GM19193 (cell line): ENCODE results near the gene TSC22D3.

Experiments used
- POLR2A ChIP-seq: IDR thresholded peaks from 4 replicates; pipeline ENCODE4 v1.6.1; 2011; ENCODE audit not compliant: insufficient read depth, insufficient read length; ENCODE audit errors: extremely low read depth

The TSC22D3 gene

DNA sequence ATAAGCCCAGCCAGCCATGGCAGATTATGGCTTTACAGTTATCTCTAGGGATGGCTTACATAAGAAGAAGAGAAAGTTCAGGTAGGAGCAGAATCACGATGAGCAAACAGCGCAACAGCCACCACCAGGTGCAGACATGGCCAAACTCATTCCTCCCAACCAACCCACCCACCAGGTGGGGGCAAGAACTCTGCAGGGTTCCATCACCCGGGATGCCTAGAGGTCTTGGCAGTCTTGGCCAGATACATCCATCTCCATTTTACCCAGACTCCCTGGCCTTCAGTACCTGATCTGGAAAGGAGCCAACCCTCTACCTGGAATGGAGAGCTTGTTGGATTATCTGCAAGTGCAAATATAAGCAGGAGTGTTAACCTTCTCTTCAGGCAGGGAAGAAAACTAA is 7.5 kb downstream of the TSC22D3 start:
- no peak for TF ChIP-seq POLR2A

DNA sequence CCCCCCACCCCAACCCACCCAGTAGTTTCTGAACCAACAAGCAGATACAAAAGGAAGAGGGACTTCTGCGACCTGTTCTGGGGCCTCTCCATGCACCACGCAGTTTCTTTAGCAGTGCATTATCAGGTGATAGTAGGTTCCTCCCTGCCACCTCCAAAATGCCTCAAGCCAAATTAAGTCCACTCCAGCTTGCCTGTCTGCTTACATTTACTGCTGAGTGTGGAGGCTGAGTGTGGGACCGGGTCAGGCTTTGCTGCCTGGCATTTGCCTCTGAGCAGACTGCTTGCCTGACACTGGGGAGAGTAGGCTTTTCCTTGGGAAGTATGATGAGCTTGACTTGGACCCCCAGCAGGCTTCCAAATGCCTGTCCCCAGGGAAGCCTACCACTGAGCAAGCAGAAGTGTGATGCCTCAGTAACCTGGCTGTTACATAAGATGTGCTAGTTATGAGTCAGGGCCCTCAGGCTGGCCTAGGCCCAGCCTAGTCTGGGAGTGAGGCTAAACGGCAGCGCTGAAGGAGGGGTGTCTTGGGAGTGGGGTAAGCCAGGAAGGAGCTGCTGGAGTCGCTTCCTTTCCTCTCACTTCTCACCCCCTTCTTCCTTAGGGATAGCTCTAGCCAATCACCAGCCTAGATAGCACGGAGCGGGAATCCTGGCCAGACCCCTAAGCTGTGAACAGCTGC is 9.0 kb downstream of the TSC22D3 start:
- no peak for TF ChIP-seq POLR2A

DNA sequence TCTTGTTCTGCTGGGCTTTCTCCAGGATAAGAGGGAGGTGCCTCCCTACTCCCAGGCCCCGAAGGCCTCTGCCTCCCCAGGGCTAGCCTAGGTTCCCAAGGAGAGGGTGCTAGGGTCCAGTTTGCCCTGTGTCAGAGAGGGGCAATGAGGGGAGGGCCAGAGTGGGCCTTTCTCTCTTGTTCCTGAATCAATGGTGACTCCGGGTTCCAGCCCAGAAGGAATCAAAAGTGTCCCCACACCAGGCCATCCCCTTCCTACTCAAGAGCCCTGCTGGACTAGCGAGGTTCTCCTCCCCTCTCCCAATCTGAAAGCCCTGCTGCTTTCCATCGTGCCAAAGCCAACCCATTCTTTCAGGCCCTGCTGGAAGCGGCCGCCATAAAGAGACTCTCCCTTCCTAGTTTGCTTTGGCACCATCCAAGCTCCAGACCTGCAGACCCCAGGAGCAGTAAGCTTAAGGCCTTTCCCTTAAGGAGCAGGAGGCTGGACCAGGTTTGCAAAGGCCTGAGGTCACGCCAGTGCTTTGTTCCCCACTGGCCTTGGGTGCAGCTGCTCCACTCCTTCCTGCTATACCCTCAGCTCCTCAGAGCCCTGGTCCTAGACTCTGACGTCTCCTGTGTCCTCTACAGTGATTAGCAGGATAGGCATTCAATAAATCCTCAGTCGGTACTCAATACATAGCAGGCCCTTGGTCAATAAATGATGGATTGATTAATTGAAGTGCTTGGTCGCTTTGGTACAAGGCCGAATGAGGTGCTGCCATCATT is 10.6 kb downstream of the TSC22D3 start:
- TF ChIP-seq POLR2A, result no peak

DNA sequence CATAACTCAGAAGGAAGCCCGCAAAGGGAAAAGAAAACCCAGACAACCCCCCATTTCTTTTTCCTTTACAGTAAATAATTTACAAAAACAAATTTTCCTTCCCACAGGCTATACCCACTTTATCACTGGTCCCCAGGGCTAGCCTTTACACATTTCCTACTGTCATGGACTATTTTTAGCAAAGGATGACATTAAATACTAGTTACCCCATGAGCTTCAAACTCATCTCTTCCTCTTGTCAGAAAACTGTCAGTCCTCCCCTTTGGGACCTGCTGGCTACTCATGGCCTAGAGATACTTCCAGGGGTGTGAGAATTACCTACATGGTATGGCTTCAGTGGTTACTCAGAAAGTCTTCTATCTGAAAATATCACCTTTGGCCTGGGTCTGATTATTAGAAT is 11.9 kb downstream of the TSC22D3 start:
- no peak for TF ChIP-seq POLR2A

DNA sequence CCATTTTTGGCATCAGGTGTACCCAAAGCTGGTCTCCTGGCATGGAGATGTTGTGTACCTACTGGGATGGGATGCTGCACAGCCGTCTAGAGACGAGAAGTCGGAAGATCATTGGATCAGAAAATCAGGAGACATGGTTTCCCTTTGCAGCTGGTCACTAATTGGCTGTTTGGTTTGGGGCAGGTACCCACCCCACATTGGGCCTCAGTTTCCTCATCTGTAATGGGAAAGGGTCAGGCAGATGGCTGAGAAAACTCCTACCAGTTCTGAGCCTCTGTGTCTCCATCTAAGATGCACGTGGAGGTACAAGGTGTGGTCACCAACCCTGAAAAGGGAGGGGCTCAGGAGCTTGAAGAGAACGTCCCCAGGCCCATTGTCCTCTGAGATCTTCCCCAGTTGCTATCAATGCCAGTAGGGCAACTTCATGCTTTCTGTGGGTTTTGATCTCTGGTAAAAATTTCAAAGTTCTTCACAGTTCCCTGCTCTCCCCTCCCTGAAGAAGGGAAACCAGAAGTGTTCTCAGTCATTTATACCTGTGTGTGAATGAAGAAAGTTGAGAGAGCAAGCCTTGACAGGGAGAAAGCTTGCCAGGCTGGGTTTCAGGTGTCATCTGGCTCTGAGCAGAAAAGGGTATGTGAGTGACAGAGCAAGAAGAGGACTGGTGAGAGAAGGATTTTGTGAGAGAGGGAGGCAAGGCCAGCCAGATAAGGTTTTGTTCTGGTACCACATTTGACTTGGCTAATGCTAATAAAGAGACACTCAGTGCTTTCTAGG is 15.1 kb downstream of the TSC22D3 start:
- TF ChIP-seq POLR2A, result no peak

DNA sequence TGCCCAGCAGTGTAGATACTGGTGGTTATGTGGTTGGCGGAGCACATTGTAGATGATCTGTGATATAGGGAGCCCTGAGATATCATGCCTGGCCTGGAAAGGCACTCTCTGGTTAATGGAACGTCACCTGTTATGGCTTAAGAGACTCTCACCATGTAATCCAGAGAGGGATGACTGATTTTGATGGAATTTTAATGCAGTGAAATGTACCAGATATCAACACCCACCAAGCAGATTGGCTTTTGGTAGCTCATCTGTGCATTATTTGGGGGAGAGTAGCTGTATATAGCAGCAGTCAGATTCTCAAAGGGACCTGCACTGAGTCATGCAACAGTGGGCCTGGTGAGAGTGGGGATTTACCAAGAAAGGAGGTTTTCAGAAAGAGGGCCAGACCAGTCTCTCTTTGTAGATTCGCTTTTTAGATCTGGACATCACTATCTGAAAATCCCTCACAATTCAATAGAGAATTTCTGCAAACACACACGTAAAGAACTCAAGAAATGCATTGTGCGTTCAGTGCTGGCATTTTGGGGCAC is 17.3 kb downstream of the TSC22D3 start:
- TF ChIP-seq POLR2A, result no peak

- no peak for TF ChIP-seq POLR2A
Observed at GRCh38 chrX:107755721-107756120, 19.9 kb downstream of the TSC22D3 start.

DNA sequence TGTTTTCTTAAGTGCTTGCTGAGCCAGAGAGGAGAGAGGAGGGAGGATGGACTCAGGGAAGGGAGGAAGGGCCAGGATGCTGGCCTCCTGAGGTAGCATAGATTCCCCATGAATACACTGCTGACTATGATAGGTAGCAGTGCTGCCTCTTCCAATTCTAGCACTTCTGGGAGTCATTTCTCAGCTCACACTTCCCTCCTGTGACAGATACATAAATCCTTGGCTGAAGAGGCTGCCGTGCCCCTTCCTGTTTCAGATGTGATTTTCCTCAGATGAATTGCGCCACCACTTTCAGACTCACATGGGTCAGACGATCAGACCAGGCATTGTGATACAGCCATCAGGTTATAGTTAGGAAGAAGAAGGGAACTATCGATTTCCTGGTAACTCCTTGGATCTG is 22.4 kb downstream of the TSC22D3 start:
- TF ChIP-seq POLR2A, result no peak

GRCh38 chrX:107752714-107753113 is 22.9 kb downstream of the TSC22D3 start:
- TF ChIP-seq POLR2A, result no peak

- no peak for TF ChIP-seq POLR2A
Observed at GRCh38 chrX:107752043-107752442, 23.5 kb downstream of the TSC22D3 start.

DNA sequence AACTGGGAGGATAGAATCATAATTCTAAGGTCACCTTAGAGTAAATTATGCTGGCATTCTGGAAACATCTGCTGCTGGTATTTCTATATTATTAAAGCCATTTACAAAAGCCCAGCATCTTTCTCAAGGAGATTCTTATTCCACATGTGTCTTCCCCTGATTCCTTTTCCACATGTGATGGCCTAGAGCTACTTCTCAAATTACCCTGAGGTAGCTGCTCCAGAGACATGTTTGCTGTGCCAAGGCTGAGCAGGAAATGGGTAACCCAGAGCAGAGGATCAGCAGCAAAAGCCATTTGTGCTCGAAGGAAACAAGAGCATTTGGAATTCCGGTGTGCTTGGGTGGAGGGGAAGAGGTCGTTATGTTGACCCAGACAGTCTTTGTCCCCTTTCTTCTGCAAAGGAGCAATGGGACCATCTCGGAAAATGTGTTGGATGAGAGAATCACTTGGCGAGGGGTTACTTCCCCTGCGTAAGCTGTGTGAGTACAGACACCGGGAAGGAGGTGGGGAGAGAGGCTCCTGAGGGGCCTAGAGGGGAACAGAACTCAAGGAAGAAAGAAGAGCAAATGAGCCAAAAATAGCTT is 24.6 kb downstream of the TSC22D3 start:
- TF ChIP-seq POLR2A, result no peak

- no peak for TF ChIP-seq POLR2A
Observed at GRCh38 chrX:107750263-107750662, 25.3 kb downstream of the TSC22D3 start.

GRCh38 chrX:107748506-107748905 is 27.1 kb downstream of the TSC22D3 start:
- no peak for TF ChIP-seq POLR2A

DNA sequence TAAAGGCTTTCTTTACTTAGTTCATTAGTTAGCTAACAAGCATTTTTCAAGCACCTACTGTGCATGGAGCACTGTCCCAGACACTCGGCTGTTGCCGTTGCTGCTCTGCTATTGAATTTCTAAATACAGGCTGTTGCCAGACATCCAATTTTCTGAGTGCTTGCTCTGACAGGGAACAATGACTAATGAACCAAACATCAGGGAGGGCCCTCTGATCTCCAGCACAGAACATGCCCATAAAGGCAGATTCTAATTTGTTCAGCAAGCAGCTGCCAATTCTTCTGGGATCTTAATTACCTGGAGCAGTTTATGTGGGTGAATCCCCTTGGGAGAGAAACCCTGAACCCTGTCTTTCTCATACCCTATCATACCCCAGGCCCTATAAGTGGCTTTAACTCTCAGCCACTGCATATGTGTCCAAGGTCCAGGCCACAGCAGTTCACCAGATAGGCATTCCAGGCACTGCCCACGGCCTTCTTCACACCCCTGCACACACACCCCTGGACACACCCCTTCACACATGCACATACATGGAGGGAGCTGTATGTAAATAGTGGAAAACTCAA is 27.9 kb downstream of the TSC22D3 start:
- TF ChIP-seq POLR2A, result no peak

DNA sequence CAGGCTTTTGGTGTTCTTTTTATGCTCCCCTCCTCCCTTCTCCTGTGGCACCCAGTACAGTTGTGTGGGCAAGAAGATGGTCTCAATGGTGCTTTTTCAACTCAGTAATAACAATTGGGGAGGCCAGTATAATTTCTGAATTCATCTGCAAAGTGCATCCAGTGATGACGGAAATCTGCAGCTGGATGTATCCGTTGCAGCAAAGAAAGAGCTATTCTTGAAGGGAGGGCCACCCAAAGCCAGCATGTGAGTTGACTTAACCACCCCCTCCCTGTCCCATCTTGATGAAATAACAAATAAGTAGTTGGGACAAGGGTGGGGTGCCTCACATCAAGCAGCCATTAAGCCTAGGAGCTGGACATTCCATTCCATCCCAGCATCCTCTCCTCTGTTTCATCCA is 30.7 kb downstream of the TSC22D3 start:
- TF ChIP-seq POLR2A, result no peak
